Measurements from ENCODE around the gene CYBB.
"Not testable (repeated sequence)": the region's sequence is repeated elsewhere in the genome, so short reads cannot be mapped to it uniquely, and the experiment has no call there.

CYBB gene

DNA sequence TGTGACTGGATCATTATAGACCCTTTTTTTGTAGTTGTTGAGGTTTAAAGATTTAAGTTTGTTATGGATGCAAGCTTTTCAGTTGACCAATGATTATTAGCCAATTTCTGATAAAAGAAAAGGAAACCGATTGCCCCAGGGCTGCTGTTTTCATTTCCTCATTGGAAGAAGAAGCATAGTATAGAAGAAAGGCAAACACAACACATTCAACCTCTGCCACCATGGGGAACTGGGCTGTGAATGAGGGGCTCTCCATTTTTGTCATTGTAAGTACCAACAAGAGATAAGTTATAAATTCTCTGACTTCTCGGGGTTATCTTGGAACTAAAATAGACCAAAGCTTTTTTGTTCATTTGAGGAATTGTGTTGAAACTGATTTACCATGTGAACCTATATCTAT lies at the start of gene CYBB:
TSS of gene CYBB (plus strand) at position 203 of the 400 bp plus-strand sequence. CDS start at position 222, 19 bp downstream.
- no peak for DNase-seq (ENCODE audit: low read depth)

DNA sequence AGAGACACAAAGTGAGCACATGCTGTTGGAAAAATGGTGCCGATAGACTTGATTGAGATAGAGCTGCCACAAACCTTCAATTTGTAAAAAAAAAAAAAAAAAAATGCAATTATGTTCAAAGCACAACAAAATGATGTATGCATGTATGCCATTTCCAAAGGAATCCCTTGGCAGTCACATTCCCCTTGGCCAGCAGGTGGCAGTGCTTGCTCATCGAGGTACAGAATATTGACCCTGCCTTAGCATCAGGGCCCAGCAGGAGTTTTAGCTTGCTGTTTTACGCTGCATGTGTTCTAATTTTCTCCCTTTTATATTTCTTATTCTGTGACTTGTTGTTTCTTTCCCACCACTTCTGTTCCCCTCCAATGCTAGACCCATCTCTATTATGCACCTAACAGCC lies 34.5 kb upstream of the CYBB start:
- peak; percentile 57 for DNase-seq (ENCODE audit: low read depth)

DNA sequence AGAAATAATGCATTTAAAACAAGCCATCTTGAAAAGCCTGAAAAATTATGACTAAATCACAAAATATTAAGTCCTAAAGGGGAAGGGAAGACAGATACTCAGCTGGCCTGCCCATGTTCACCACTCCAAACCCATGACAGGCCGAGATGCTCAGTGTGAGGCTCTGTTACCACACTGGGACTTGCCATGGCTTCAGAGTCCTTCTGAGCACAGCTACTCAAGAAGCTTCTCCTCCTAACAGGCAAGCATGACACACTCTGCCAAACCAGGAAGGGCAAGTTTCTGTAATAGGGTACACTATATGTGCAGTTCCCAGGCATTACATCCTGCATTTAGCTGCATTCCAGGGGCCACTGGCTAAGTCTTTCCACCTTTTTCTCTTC lies 34.0 kb upstream of the CYBB start:
- no peak for DNase-seq (ENCODE audit: low read depth)

DNA sequence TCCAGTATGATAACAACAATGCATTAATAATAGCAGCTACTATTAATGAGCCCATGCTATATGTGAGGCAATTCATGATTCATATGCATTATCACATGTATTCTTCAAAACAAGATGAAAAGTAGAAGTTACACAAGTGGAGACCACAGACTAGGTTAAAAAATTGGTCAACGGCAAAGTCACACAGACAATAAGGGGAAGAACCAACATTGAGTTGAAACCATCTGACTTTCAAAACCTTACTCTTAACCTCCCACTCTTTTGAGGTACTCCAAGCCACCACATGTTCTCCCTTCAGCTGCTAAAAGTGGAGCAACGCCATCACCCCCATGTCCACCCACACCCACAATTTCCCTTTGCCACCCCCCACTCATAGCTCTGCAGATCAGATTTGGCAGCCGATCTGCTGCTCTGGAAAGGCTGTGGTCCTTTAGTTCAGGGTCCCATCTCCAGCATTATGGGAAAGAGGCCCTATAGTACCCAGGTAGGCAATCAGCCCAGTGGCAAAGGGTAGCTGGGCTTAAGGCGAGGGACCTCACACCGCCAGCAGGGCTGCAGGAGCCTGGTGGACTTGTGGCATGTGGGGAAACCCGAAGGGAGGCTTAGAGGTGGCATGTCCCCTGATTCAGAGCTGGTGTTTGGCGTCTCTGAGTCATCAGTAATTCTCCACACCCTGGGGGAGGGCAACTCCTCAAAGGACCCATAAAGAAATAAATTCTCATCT lies 33.5 kb upstream of the CYBB start:
- DNase-seq (ENCODE audit: low read depth): no peak

DNA sequence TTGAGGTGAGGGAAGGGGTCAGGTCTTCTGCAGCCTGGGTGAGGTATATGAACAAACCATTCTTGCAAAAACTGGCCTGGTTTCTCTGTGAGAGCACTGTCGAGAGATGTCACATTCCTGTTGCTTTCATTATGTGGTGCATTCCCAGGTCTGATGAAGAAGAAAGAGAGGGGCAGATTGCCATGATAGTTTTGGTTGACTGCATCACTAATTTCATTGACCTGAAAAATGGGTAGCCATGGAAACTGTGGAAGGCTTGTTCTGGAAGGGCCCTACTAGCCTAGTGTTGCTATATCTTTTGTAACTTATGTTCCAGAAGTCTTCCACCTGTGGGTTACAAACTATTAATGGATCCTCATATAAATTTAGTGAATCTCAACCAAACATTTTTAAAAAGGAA lies 32.9 kb upstream of the CYBB start:
- no peak for DNase-seq (ENCODE audit: low read depth)

DNA sequence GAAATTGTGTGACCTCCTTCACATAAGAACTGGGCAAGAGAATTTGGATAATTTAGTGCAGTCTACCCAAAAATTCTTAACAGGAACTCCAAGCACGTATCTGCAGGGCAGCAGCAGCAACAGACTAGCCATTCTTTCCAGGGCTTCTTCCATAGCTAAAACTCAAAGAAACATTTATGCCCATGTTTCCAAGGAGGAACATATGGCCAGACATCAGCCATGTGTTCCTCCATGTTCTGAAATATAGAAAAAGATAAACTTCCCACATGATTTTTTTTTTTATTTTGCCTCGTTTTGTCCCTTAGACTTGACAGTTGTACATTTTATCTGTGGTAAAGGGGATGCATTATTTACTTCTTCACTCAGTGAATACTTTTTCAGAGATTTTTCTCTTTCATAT lies 27.6 kb upstream of the CYBB start:
- DNase-seq (ENCODE audit: low read depth): no peak

DNA sequence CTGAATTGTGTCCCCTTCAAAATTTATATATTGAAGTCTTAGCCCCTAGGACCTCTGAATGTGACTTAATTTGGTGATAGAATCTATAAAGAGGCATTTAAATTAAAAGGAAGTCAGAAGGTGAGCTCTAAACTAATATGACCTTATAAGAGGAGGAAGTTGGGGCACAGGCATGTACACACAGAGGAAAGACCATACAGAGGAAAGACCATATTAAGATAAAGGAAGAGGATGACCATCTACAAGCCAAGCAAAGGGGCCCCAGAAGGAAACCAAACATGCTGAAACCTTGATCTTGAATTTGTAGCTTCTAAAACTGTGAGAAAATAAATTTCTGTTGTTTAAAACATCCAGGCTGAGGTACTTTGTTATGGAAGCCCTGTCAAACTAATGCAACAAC lies 26.9 kb upstream of the CYBB start:
- DNase-seq (ENCODE audit: low read depth): no peak

DNA sequence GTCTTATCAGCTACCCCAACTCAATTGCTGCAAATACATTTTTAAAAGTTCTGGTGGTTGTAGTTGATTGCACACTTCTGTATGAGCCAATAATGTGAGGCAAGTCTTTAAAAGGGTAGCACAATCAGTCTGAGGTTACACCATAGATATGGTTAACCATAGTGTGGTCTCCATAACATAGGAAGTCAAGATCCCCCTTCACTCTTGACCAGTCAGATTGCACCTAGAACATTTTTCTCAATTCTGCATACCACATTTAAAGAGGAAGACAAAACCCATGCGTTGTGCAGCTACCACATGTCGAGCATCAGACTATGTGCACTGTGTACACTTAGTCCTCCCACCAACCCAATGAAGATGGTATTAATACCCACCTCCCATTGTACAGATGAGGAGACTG lies 26.5 kb upstream of the CYBB start:
- no peak for DNase-seq (ENCODE audit: low read depth)

DNA sequence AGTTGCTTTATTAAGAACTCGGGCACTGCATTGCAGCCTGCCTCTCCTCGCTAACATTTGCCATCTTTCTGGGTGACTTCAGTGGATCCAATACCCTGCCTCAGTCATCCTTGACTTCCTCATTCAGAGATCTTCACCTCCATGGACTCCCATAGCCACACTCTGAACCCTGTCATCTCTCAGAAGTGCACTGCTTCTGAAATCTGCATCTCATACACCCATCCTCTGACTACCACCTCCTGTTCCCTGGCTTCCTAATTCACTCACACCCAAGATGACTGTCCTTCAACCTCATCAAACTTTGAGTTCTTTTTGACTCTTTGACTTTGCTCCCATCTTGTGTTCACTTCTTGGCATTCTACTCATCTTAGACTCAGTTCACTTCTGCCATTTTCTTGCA lies 25.3 kb upstream of the CYBB start:
- DNase-seq (ENCODE audit: low read depth): no peak

DNA sequence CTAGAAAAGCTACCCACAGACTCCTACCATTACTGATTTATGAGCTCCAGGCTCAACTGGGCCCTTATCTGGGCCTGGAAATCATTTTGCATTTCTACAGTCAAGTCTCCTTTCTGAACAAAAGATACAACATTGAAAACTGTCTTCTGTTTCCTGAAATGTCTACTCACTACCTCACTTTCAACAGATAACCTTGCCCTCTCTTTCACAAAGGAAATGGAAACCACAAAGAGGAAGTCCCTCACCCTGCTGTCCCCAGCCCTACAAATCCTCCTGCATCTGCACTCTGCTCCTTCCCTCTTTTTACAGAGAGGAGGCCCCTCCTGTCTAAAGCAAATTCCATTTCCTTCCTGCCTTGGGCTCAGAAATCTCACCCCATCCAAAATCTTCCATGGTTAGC lies 24.8 kb upstream of the CYBB start:
- no peak for DNase-seq (ENCODE audit: low read depth)

DNA sequence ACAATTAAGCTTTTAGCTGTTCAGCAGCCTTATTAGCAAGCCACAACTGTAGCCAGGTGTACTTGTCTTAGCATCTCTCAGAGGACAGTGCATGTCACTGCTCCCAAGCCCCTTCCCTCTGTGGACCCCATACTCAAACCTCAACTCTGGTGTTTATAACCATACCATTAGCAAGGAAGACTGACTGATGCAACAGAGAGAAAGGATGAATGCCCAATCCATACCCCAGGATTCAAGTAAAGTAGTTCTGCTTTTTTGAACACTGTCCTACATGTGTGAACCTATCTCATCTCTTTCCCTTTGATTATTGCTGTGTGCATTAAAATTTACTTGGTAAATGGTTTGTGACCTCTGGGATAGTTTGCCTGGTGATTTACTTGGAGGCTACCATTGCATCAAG lies 22.8 kb upstream of the CYBB start:
- DNase-seq (ENCODE audit: low read depth): no peak

DNA sequence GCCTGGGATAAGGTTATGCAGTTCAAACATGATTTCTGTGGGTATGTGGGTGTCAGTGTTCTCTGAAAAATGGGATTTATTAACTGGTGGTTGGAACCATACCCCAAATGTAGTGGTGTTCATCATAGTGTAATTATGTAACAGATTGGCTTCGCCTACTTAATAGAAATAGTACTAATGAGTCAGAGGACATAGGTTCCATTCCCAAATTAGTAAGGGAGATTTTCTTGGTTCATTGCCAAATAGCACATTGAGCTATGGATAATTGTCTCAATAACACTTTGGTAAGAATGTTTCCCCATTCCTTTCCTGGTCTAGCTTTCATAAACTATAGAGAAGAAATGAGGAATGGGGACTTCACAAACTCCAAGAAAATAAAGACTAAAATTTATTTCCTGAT lies 20.5 kb upstream of the CYBB start:
- DNase-seq (ENCODE audit: low read depth): no peak

DNA sequence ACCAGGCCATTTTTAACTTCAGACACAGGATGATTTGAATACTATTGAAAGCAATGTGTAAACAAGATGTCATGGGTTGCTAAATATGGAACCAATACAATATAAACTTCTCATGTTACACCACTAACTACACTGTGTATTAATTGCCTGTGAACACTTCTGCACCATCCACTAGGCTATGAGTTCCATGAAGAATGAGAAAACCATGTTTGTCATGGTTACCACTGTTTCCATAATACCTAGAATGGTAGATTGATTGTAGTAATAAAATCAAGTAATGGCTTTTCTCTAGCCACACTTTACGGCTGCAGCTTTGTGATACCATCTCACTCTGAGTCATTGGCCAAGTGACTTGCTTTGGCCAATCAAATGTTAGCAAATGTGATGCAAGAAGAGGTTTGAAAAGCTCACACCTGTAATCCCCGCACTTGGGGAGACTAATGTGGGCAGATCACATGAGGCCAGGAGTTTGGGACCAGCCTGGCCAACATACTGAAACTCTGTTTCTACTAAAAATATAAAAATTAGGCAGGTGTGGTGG lies 19.9 kb upstream of the CYBB start:
- DNase-seq (ENCODE audit: low read depth): no peak

DNA sequence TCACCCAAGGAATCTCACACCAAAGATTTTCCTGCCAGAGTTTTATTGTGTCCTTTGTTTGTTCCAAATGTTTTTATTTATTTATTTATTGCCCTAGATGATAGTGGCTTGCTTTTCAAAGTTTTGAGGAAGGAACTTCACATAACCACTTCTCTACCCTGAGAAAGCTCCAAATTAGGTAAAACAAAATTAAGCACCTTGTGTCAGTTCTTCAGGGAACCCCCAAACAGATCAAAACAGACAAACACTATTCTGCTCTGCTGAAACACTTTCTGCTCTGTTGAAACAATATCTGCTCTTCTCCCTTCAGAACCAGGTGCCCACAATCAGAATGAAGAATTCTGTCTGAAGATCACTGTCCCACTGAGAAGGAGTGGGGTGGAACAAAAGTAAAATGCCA lies 16.5 kb upstream of the CYBB start:
- DNase-seq (ENCODE audit: low read depth): no peak

DNA sequence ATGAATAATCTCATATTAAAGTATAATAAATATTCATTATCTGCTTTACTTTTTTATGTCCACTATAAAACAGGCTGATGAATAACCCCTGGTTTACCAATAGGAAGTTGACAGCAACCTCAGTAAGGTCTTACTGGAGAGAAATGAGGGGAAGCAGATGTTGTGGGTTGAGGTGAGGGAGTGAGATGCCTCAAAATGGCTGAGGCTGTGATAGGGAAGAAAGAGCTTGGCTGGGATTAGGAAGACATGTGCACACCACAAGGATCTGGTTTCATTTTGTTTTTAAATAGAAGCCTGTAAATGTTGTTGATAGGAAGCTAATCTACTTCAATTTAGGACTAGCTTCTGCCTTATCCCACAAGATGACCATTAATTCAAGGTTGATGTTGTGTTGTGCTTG lies 14.4 kb upstream of the CYBB start:
- no peak for DNase-seq (ENCODE audit: low read depth)

DNA sequence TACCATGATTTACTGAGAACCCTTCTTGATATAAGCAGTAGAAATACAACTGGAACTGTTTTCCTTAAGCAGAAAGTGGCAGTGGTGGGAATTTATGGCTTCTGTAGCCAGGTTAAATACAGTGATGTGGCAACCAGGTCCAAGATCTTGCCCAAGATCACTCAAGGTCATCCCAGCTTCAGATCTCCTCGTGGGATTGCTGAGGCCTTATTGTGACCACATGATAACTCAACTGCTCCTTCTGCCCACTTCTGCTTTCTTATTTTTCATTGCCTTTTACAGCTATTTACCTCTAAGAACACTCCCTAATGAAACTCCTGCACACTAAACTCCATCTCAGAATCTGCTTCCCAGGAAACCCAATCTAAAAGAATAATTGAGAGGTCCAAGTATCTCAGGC lies 12.4 kb upstream of the CYBB start:
- DNase-seq (ENCODE audit: low read depth): no peak

DNA sequence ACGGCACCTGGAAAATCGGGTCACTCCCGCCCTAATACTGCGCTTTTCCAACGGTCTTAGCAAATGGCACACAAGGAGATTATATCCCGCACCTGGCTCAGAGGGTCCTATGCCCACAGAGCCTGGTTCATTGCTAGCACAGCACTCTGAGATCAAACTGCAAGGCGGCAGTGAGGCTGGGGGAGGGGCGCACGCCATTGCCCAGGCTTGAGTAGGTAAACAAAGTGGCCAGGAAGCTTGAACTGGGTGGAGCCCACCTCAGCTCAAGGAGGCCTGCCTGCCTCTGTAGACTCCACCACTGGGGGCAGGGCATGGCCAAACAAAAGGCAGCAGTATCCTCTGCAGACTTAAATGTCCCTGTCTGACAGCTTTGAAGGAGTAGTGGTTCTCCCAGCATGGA lies 11.0 kb upstream of the CYBB start:
- not testable (repeated sequence) for DNase-seq (ENCODE audit: low read depth)

DNA sequence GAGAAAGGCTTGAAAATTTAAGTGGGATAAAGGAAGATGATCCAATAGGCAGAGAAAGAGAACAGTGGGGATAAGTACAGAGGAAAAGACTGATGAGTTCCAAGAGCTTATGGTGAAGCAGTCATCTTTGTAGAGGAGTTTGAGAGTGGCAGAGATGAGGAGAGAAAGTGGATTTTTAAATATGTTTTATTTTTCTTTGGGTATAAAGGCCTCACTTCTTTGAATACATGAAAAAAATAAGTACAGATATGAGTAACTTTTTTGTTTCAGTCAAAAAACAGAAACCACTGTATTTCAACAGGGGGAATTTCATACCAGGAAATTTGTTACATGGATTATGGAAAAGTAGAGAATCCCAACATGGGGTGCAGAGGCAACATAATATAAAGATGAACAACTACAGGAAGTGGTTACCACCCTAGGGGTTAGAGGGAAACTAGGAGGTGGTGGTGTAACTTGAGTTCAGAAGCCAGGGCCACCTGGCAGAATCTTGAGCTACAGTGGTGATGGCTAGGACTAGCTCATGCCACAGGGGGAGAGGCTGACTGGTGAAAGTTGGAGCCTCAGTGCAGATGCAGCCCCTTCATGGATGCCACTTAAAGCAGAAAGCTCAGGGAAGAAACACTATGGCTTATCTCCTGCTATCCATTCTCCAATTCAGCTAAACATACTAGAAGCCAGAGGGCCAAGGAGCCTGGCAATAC lies 3.4 kb upstream of the CYBB start:
- DNase-seq (ENCODE audit: low read depth): no peak

DNA sequence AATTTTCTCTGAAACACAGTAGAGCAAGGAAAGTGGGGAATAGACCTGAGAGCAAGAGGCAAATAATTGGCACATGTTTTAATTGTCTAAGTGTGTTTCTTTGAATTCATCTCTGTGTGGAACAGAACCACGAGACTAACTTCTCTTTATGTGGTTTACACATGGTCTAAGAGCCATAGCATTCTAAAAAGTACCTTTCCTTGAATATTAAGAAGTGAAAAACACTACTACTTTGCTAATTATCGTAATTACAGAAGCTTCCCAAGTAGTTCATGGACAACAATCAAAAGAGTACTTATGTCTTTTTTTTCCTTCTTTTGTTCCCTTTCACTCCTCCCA lies 2.9 kb upstream of the CYBB start:
- DNase-seq (ENCODE audit: low read depth): no peak

DNA sequence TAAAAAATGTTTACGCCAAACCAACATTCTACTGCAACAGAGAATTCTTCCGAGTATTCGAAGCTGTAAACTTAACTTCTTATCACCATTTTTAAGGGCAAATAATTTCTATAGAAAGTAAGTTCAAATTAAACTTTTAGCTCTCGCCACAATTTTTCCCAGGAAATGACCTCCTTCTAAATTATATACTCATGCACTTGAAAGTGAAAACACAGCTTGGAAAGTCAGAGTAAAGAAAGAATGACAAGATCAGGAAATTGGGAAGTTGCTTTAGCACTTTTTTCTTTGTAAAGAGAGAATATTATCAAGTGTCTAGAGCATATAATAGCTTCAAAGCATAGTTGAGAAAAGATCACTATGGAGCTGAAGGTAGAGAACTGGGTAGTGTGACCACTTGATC lies 1.2 kb downstream of the CYBB start:
- no peak for DNase-seq (ENCODE audit: low read depth)

DNA sequence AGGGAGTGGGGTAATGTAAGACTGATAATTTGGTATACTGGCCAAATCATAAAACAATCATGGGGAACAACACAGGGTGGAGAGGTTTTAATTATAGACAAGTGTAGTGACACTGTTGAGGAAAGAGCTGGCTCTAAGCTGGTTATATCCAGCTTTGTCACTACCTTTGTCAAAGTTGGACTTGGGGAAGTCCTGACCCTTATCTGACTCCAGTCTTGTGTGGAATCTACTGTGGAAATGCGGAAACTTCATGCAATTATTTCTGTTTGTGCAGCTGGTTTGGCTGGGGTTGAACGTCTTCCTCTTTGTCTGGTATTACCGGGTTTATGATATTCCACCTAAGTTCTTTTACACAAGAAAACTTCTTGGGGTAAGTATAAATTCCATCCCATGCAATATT lies 2.0 kb downstream of the CYBB start:
- no peak for DNase-seq (ENCODE audit: low read depth)

DNA sequence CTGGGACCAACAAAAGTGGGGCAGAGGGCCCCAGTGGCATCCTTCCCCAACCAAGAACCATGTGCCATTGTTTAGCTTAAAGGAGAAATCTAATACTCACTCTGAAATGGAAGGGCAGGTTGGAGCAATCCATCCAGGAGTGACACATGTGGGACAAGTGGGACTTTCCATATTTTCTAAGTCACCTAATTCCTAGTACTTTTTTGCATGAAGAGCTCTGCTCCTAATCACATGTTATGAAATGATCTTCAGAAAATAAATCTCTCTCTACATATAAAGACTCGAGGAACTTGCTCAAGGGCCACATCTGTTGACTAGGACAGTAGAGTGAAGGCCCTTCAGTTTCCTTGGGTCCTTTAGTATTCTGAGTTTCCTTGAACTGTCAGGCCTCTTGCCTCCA lies 2.5 kb downstream of the CYBB start:
- no peak for DNase-seq (ENCODE audit: low read depth)

DNA sequence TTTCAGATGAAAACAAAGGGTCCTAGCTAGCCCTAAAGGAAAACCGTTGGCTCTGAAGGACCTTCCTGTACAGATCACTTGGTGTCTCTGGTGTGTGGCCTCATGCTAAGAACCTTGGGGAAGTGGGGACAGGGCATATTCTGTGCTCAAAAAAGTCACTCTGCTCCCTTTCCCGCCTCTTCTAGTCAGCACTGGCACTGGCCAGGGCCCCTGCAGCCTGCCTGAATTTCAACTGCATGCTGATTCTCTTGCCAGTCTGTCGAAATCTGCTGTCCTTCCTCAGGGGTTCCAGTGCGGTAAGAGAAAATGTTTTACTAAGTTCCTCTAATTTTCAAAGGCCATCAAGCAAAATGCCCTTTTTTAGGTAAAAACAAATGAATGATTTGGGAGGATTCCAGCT lies 3.4 kb downstream of the CYBB start:
- DNase-seq (ENCODE audit: low read depth): no peak

DNA sequence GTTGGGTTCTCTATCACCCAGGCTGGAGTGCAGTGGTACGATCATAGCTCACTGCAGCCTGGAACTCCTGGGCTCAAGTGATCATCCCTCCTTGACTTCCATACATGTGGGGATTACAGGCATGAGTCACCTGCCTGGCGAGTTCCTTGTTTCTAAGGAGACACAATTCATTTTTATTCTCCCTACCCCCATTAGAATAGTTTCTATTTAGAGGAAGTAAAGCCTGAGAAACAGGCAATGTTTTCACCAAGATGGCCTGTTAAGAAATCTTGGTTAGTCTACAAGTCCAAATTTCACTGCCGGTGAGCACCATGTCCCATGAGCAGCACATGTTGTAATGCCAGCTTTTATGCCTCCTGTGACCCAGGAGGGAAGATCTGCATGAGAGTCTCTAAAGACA lies 5.7 kb downstream of the CYBB start:
- DNase-seq (ENCODE audit: low read depth): no peak
